ENCODE results near the gene CHGA.

GRCh38 chr14:92923744-92924103 is 774 bp downstream of the CHGA start:
- TF ChIP-seq POLR2A (IDR thresholded peaks at IDR 0.05; ENCODE audit: low read depth, low read length) (no peak), POLR2AphosphoS5 (IDR thresholded peaks at IDR 0.05; ENCODE audit: low read depth, low read length) (no peak)
